ENCODE data around the gene MAGED2.

GRCh38 chrX:54842607-54843006 lies 35.1 kb downstream of the MAGED2 start:
- TF ChIP-seq FOXM1 (IDR thresholded peaks at IDR 0.05; ENCODE audit: borderline replicate concordance, low read depth) (no peak), REST (IDR thresholded peaks at IDR 0.05; ENCODE audit: low read depth) (no peak), ZBTB7A (IDR thresholded peaks at IDR 0.05; ENCODE audit: low read depth) (no peak), EP300 (IDR thresholded peaks at IDR 0.05; ENCODE audit: borderline replicate concordance) (no peak), TEAD4 (IDR thresholded peaks at IDR 0.05) (no peak), CEBPB (IDR thresholded peaks at IDR 0.05) (no peak), NFIC (IDR thresholded peaks at IDR 0.05) (no peak), EGR1 (IDR thresholded peaks at IDR 0.05) (no peak)
- TF ChIP-seq, protein P1, sequence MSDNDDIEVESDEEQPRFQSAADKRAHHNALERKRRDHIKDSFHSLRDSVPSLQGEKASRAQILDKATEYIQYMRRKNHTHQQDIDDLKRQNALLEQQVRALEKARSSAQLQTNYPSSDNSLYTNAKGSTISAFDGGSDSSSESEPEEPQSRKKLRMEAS (IDR thresholded peaks at IDR 0.05), result no peak
